ENCODE results near the gene XPO4.

Gene XPO4

GRCh38 chr13:20727856-20728255 is 174.7 kb downstream of the XPO4 start:
- H3K27me3 ChIP-seq (ENCODE audit: low read depth, low read length): no peaks in the 10 kb centered on the region
- H3K79me2 ChIP-seq (ENCODE audit: low read length): no peaks in the 10 kb centered on the region
- TF ChIP-seq CTCF (IDR thresholded peaks at IDR 0.05; ENCODE audit: low read depth, low read length) (no peak), EZH2phosphoT487 (IDR thresholded peaks at IDR 0.05; ENCODE audit: low read depth) (no peak)
- no peak overlapping the region for H3K4me3 ChIP-seq (ENCODE audit: low read length)
- no peaks in the 10 kb centered on the region for H3K9me3 ChIP-seq (ENCODE audit: insufficient read depth, low read length)
- H3K4me1 ChIP-seq (ENCODE audit: low read length): no peaks in the 10 kb centered on the region
- no peak overlapping the region for H2AFZ ChIP-seq (ENCODE audit: low read depth, low read length)
- no peak overlapping the region for H3K27ac ChIP-seq (ENCODE audit: low read length)
- H3K4me2 ChIP-seq (ENCODE audit: low read length): no peak overlapping the region
- H3K36me3 ChIP-seq (replicated peaks; ENCODE audit: low read depth, low read length): no peaks in the 10 kb centered on the region
- H3K9ac ChIP-seq (ENCODE audit: low read length): no peak overlapping the region
- no peaks in the 10 kb centered on the region for H4K20me1 ChIP-seq (ENCODE audit: insufficient read depth, low read length)

All from OCI-LY3 (cell line).